ENCODE data around the gene GRIFIN. TPM values are rescaled to one million over a fixed set of nuclear protein-coding genes. Genes with fewer than 3 reads are reported as not detected.

Gene GRIFIN
- total RNA-seq, 1 donor from 2014 or later, result not detected

GRCh38 chr7:2437537-2438148 is 38.6 kb downstream of the GRIFIN start:
- H3K27me3 ChIP-seq (ENCODE audit: control insufficient read depth, insufficient read depth, low read length), result no peaks in the 10 kb centered on the region
- no peak for DNase-seq (ENCODE audit: low read depth)
- no peak overlapping the region for H3K4me3 ChIP-seq (ENCODE audit: low read depth, low read length)
- H3K36me3 ChIP-seq (ENCODE audit: control insufficient read depth, insufficient read depth, low read length), result no peaks in the 10 kb centered on the region
- no peak for TF ChIP-seq CTCF (IDR thresholded peaks at IDR 0.05; ENCODE audit: insufficient read depth, low read length, poor library complexity, severe bottlenecking)

GRCh38 chr7:2437136-2437535 is 39.1 kb downstream of the GRIFIN start:
- no peaks in the 10 kb centered on the region for H3K27me3 ChIP-seq (ENCODE audit: control insufficient read depth, insufficient read depth, low read length)
- H3K36me3 ChIP-seq (ENCODE audit: control insufficient read depth, insufficient read depth, low read length), result no peaks in the 10 kb centered on the region
- H3K4me3 ChIP-seq (ENCODE audit: low read depth, low read length), result no peak overlapping the region
- TF ChIP-seq CTCF (IDR thresholded peaks at IDR 0.05; ENCODE audit: insufficient read depth, low read length, poor library complexity, severe bottlenecking), result no peak
- no peak for DNase-seq (ENCODE audit: low read depth)

GRCh38 chr7:2436341-2437104 is 39.7 kb downstream of the GRIFIN start:
- DNase-seq (ENCODE audit: low read depth), result no peak
- Histone ChIP-seq H3K36me3 (ENCODE audit: control insufficient read depth, insufficient read depth, low read length) (no peaks in the 10 kb centered on the region), H3K27me3 (ENCODE audit: control insufficient read depth, insufficient read depth, low read length) (no peaks in the 10 kb centered on the region), H3K4me3 (ENCODE audit: low read depth, low read length) (no peak overlapping the region)
- no peak for TF ChIP-seq CTCF (IDR thresholded peaks at IDR 0.05; ENCODE audit: insufficient read depth, low read length, poor library complexity, severe bottlenecking)

- no peak for DNase-seq (ENCODE audit: low read depth)
- H3K27me3 ChIP-seq (ENCODE audit: control insufficient read depth, insufficient read depth, low read length), result no peaks in the 10 kb centered on the region
- no peak for TF ChIP-seq CTCF (IDR thresholded peaks at IDR 0.05; ENCODE audit: insufficient read depth, low read length, poor library complexity, severe bottlenecking)
- no peaks in the 10 kb centered on the region for H3K36me3 ChIP-seq (ENCODE audit: control insufficient read depth, insufficient read depth, low read length)
- H3K4me3 ChIP-seq (ENCODE audit: low read depth, low read length), result no peak overlapping the region
Observed at GRCh38 chr7:2435146-2435545, 41.1 kb downstream of the GRIFIN start.

- Histone ChIP-seq H3K36me3 (ENCODE audit: control insufficient read depth, insufficient read depth, low read length) (no peaks in the 10 kb centered on the region), H3K27me3 (ENCODE audit: control insufficient read depth, insufficient read depth, low read length) (no peaks in the 10 kb centered on the region), H3K4me3 (ENCODE audit: low read depth, low read length) (no peak overlapping the region)
- no peak for TF ChIP-seq CTCF (IDR thresholded peaks at IDR 0.05; ENCODE audit: insufficient read depth, low read length, poor library complexity, severe bottlenecking)
- DNase-seq (ENCODE audit: low read depth), result no peak
Observed at GRCh38 chr7:2433713-2434550, 42.3 kb downstream of the GRIFIN start.
